Retinal pigment epithelial cell (primary cell): ENCODE data around the gene TCF12.

Experiments used
- DNase-seq: peaks from one replicate; pipeline ENCODE4 v3.0.0-alpha.2; 2010; ENCODE audit warnings: low read depth
- H3K4me3 ChIP-seq: 2 replicates; pipeline ENCODE4 v1.5.1; 2011; ENCODE audit warnings: mild to moderate bottlenecking, low read length, control low read depth, moderate library complexity
- CTCF ChIP-seq: conservative IDR thresholded peaks from 2 replicates; pipeline ENCODE4 v1.5.1; 2011; ENCODE audit warnings: low read depth, low read length, control low read depth, inconsistent platforms

TCF12 gene

DNA sequence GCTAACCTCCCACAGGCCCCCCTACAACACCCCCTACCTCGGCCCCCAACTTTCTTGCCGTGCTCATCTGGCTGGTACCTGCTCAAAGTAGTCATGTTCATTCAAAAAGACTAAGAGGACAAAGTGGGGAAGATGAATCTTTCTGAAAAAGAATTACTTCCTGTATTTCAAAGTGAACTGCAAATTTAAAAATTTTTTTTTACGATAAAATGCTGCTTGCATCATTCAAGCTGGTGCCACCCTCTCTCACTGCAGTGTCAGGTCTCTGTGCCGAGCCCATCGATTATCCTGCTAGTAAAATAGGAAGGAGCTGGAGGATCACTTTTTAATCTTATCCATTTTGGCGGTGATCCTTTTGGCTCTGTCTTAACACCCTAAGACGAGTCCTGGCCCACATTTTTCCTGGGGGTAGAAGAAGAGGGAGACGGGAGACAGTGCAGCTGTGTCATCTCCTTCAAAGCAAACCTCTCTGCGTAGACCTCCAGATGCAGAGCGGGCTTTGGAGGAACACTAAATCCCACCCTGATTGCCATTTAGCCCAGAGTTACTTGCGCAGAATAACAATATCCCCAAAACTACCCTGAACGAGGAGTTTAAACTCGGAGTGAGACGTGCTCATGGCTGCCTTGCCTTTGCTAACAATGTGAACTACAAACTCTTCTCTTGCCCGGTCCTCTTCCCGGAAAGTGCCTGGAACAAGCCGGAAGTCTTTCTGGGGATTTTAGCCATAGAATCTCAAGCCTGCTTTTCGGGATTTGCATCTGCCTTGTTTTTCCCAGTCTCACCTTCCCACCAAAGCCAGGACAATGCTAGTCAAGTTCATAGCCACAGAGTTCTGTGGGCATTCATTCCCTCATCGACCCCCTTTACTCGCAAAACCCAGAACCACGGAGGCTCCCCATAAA lies 391.7 kb downstream of the TCF12 start:
- no peak overlapping the region for H3K4me3 ChIP-seq
- TF ChIP-seq CTCF: no peak
- no peak for DNase-seq

DNA sequence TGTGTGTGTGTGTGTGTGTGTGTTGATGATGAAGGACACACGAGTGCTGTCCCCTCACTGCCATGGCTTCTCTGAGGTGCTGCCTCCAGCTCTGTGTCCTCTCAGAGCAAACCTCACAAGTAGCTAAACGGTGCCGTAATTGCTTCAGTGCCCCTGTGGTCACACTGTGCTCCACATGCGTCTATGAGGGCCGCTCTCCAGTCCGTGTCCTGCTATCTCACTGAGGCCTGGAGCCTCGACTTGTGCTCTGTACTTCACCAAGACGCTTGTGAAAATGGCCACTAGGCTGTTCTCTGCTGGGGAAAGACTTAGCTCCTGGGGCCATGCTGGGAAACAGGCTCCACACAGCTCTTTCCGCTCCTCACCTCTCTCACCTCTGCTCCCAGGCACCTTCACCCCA lies 392.4 kb downstream of the TCF12 start:
- no peak overlapping the region for H3K4me3 ChIP-seq
- no peak for DNase-seq
- TF ChIP-seq CTCF: no peak

- TF ChIP-seq CTCF: no peak
- no peak overlapping the region for H3K4me3 ChIP-seq
- no peak for DNase-seq
These were observed 393.5 kb downstream of the TCF12 start for GRCh38 chr15:57312006-57312317.

- TF ChIP-seq CTCF: no peak
- DNase-seq: no peak
- no peak overlapping the region for H3K4me3 ChIP-seq
These were observed 394.1 kb downstream of the TCF12 start for GRCh38 chr15:57312318-57313133.

GRCh38 chr15:57313134-57313483 lies 394.7 kb downstream of the TCF12 start:
- no peak for DNase-seq
- no peak overlapping the region for H3K4me3 ChIP-seq
- no peak for TF ChIP-seq CTCF

GRCh38 chr15:57314221-57314620 lies 395.8 kb downstream of the TCF12 start:
- no peak for DNase-seq
- no peak overlapping the region for H3K4me3 ChIP-seq
- TF ChIP-seq CTCF: no peak

GRCh38 chr15:57316451-57316850 lies 398.0 kb downstream of the TCF12 start:
- DNase-seq: no peak

More at GRCh38 chr15:57316451-57316850, 398.0 kb downstream of the TCF12 start:
- no peak for TF ChIP-seq CTCF
- no peak overlapping the region for H3K4me3 ChIP-seq
